OCI-LY1 (cell line): ENCODE measurements around the gene RTCB.

Experiments used
- H2AFZ ChIP-seq: fragments of 200-600 bp; sonication (generic), shearing (Covaris generic); 2 replicates; pipeline ENCODE4 v1.6.0; 2014; ENCODE audit warnings: antibody characterized with exemption, mild to moderate bottlenecking, low read length
- H3F3A ChIP-seq: fragments of 200-600 bp; sonication (generic), shearing (Covaris generic); 2 replicates; pipeline ENCODE4 v1.6.0; 2014; ENCODE audit warnings: mild to moderate bottlenecking, antibody characterized with exemption, low read length, moderate library complexity; ENCODE audit not compliant: insufficient read depth
- H3K27ac ChIP-seq: fragments of 200-600 bp; sonication (generic); 2 replicates; pipeline ENCODE4 v1.5.1; 2014; ENCODE audit warnings: low read length, mixed run types, mild to moderate bottlenecking, low read depth; ENCODE audit not compliant: poor library complexity, severe bottlenecking
- H3K27me3 ChIP-seq: fragments of 200-600 bp; sonication (generic); 2 replicates; pipeline ENCODE4 v1.6.0; 2014; ENCODE audit warnings: antibody characterized with exemption, mild to moderate bottlenecking, low read length, moderate library complexity; ENCODE audit not compliant: insufficient read depth
- H3K36me3 ChIP-seq: fragments of 200-600 bp; sonication (generic); 2 replicates; pipeline ENCODE4 v1.6.1; 2014; ENCODE audit warnings: mild to moderate bottlenecking, antibody characterized with exemption, low read length, moderate library complexity, mixed read lengths; ENCODE audit not compliant: insufficient read depth
- H3K4me1 ChIP-seq: fragments of 200-600 bp; sonication (generic); 2 replicates; pipeline ENCODE4 v1.5.1; 2014; ENCODE audit warnings: mild to moderate bottlenecking, low read length, moderate library complexity; ENCODE audit not compliant: insufficient read depth, severe bottlenecking
- H3K4me2 ChIP-seq: fragments of 200-600 bp; sonication (generic), shearing (Covaris generic); 2 replicates; pipeline ENCODE4 v1.6.1; 2014; ENCODE audit warnings: low read length
- H3K4me3 ChIP-seq: fragments of 200-600 bp; sonication (generic); 2 replicates; pipeline ENCODE4 v1.5.1; 2014; ENCODE audit warnings: low read length, low read depth, mild to moderate bottlenecking, mixed read lengths; ENCODE audit not compliant: poor library complexity, severe bottlenecking
- H3K79me2 ChIP-seq: fragments of 200-600 bp; shearing (Covaris generic); 2 replicates; pipeline ENCODE4 v1.6.1; 2016; ENCODE audit warnings: mixed run types, low read length, mixed read lengths; ENCODE audit not compliant: insufficient read depth
- H3K9ac ChIP-seq: fragments of 200-600 bp; sonication (generic), shearing (Covaris generic); 2 replicates; pipeline ENCODE4 v1.6.1; 2014; ENCODE audit warnings: mild to moderate bottlenecking, low read length, mixed read lengths
- H3K9me2 ChIP-seq: fragments of 200-600 bp; sonication (generic), shearing (Covaris generic); 2 replicates; pipeline ENCODE4 v1.6.1; 2014; ENCODE audit warnings: low read depth, mild to moderate bottlenecking, low read length, mixed read lengths
- H3K9me3 ChIP-seq: fragments of 200-600 bp; shearing (Covaris generic); 2 replicates; pipeline ENCODE4 v1.6.1; 2014; ENCODE audit warnings: low read length, mixed read lengths
- H4K20me1 ChIP-seq: fragments of 200-600 bp; sonication (generic), shearing (Covaris generic); 2 replicates; pipeline ENCODE4 v1.6.0; 2016; ENCODE audit warnings: mild to moderate bottlenecking, low read length; ENCODE audit not compliant: insufficient read depth
- CTCF ChIP-seq: fragments of 200-600 bp; sonication (generic), shearing (Covaris generic); IDR thresholded peaks from 2 replicates; pipeline ENCODE4 v1.5.1; 2017; ENCODE audit warnings: mild to moderate bottlenecking, antibody characterized with exemption, low read length, moderate library complexity, mixed read lengths
- EZH2 ChIP-seq: fragments of 200-600 bp; sonication (generic), shearing (Covaris generic); IDR thresholded peaks from 2 replicates; pipeline ENCODE4 v1.8.0; 2017; ENCODE audit warnings: borderline replicate concordance, mixed run types, mild to moderate bottlenecking, antibody characterized with exemption, low read length, moderate library complexity, mixed read lengths

Gene RTCB

GRCh38 chr22:32404021-32404420 is 8.0 kb downstream of the RTCB start:
- H3K36me3 ChIP-seq: peaks cover 92% of the 10 kb centered on the region

GRCh38 chr22:32401486-32401885 is 10.6 kb downstream of the RTCB start:
- Histone ChIP-seq H3K27me3 (no peaks in the 10 kb centered on the region), H3K36me3 (peaks cover 93% of the 10 kb centered on the region), H3K9ac (no peak overlapping the region), H3K27ac (no peak overlapping the region), H3F3A (no peaks in the 10 kb centered on the region), H3K9me3 (no peaks in the 10 kb centered on the region), H3K79me2 (no peaks in the 10 kb centered on the region), H3K4me3 (no peak overlapping the region), H3K4me1 (no peaks in the 10 kb centered on the region), H3K4me2 (no peak overlapping the region), H2AFZ (no peak overlapping the region), H3K9me2 (no peaks in the 10 kb centered on the region), H4K20me1 (no peaks in the 10 kb centered on the region)
- TF ChIP-seq EZH2 (no peak), CTCF (no peak)

More at GRCh38 chr22:32404021-32404420, 8.0 kb downstream of the RTCB start:
- no peaks in the 10 kb centered on the region for H3K9me2 ChIP-seq
- H3K4me2 ChIP-seq: no peak overlapping the region
- H3K9ac ChIP-seq: no peak overlapping the region
- peaks cover 10% of the 10 kb centered on the region for H3K4me1 ChIP-seq
- H3K79me2 ChIP-seq: no peaks in the 10 kb centered on the region; the same call in 1 of the 2 replicates
- H3K9me3 ChIP-seq: no peaks in the 10 kb centered on the region
- no peaks in the 10 kb centered on the region for H4K20me1 ChIP-seq
- H3K4me3 ChIP-seq: no peak overlapping the region
- H3F3A ChIP-seq: no peaks in the 10 kb centered on the region
- no peak overlapping the region for H3K27ac ChIP-seq
- H2AFZ ChIP-seq: no peak overlapping the region
- no peak for TF ChIP-seq CTCF
- no peak for TF ChIP-seq EZH2
- no peaks in the 10 kb centered on the region for H3K27me3 ChIP-seq

- H3K9me3 ChIP-seq: no peaks in the 10 kb centered on the region
- no peak for TF ChIP-seq EZH2
- TF ChIP-seq CTCF: no peak
- no peaks in the 10 kb centered on the region for H3K79me2 ChIP-seq
- peaks cover 97% of the 10 kb centered on the region for H3K36me3 ChIP-seq
- H3K27me3 ChIP-seq: no peaks in the 10 kb centered on the region
- no peak overlapping the region for H3K4me2 ChIP-seq
- H4K20me1 ChIP-seq: no peaks in the 10 kb centered on the region
- no peak overlapping the region for H2AFZ ChIP-seq
- no peak overlapping the region for H3K27ac ChIP-seq
- no peaks in the 10 kb centered on the region for H3K4me1 ChIP-seq
- H3K9me2 ChIP-seq: no peaks in the 10 kb centered on the region
- no peaks in the 10 kb centered on the region for H3F3A ChIP-seq
- no peak overlapping the region for H3K9ac ChIP-seq
- no peak overlapping the region for H3K4me3 ChIP-seq
These were observed 15.3 kb downstream of the RTCB start for GRCh38 chr22:32396746-32397145.
